HG03521 (cell line): ENCODE data around the gene IGFBP3.

Source experiments
- ATAC-seq: cut with Tn5 transposase; IDR thresholded peaks from one replicate; pipeline ENCODE4 v1.9.1; 2021; ENCODE audit warnings: mild to moderate bottlenecking, moderate library complexity; ENCODE audit not compliant: unreplicated experiment

IGFBP3 gene

DNA sequence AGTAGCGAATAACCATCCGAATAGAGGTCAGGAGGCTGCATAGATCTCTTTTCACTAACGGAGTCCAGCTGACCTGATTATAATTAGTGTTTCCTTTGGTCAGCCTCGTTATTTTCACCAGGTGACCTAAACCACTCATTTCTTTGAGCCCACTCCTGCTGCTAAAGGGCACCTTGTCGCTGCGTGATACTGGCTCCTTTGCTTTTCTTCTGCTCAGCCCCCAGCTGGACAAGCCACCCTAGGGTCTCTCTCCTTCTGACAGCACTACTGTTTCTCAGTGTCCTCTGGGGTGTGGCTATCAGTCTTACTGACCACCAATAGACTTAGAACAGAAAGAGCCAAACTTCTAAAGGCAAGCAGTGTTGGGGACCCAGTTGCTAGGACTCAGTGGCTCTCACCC lies 2.7 kb upstream of the IGFBP3 start:
- no peak for ATAC-seq

GRCh38 chr7:45923290-45923689 lies 2.2 kb upstream of the IGFBP3 start:
- ATAC-seq: no peak

DNA sequence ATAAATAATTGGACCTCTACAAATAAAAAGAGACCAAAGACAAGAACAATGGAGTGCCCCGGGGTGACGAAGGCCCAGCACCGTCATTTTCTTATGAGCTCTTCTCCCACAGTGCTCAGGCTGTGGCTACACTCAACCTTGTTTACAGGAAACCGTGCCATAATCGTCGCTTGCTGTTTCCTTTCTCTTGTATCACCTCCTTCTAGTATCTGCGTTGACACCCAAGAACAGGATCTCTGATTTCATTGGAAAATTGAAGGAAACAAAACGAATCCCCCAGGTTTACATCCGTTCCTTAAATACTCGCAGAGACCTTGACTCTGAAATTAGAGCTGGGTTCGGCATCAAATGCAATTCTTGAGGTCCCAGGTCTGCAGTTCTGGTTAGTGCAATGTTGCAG lies 1.7 kb upstream of the IGFBP3 start:
- no peak for ATAC-seq

DNA sequence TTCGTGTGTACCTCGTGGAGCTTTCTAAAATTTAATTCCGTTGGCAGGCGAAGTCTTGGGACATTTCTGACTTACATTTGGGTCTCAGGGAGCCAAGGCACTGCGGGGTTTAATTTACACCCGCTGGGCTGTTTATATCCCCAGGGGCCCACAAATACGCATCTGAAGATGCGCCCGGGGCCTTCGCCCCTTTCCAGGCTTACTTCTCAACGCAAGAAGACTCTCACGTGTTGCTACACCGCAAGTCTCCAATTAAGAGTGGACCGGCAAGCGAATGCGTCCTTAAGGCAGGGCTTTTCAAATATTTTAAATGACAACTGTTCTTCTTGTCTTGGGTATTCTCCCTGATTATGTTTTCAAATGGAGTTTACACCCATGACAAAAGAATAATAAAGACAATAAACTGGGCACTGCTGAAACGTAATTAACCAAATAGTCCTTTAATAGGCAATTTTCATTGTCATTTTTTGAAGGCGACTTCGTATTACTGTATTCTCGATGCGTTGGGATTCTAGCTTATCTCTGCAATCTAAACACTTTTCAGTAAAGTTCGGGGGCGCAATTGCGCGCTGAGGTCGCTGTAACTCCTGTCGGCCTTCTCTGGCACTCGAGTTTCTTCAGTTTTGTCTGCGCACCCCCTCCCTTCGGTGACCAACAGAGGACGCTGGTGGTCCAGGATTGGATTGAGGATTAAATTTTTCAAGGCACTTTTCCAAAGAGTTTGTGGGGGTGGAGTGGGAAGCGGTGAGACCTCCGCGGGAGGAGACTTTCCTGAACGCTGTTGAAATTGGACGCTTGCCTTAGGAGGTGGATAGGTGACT lies 837 bp upstream of the IGFBP3 start:
- ATAC-seq: no peak

- no peak for ATAC-seq
Observed at GRCh38 chr7:45921381-45921698, 268 bp upstream of the IGFBP3 start.

DNA sequence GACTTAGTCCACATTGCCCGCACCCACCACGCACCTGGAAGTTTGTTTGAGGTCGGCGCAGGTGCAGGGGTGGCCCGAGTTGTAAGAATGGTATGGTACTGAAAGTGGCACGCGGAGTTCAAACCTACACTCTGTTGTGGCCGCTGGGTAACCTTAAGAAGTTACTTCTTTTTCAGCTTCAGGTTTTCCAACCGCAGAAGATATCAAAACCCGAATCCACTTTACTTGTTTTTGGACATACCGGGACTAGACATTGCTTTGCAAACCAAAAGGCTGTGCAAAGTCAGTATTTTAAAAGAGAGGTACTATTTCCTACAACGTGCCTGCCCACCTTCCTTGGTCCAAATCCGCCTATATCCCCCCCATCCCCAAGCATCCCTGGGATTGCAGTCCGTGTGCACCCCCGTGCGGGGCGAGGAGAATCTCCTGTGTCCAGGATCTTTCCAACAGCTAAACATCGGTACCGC lies 1.0 kb downstream of the IGFBP3 start:
- no peak for ATAC-seq

- ATAC-seq: no peak
Observed at GRCh38 chr7:45919231-45919784, 1.8 kb downstream of the IGFBP3 start.

DNA sequence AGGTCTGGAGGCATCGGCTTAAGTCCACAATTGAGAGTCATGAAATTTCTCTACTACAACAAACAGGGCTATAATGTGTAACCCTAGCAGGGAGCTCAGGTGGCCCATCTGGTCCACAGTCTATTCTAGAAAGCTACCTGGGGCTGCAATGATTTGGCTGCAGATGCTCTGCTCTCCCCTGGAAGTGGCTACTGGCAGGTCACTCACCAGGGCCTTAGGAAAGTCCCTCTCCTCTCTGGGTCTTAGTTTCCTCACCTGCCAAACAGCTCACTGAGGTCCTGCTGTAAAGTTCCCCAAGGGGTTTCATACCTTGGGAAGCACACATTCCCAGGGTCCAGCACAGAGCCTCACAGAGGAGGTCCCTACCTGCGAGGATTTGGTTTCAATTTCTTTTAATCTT lies 2.5 kb downstream of the IGFBP3 start:
- ATAC-seq: no peak

DNA sequence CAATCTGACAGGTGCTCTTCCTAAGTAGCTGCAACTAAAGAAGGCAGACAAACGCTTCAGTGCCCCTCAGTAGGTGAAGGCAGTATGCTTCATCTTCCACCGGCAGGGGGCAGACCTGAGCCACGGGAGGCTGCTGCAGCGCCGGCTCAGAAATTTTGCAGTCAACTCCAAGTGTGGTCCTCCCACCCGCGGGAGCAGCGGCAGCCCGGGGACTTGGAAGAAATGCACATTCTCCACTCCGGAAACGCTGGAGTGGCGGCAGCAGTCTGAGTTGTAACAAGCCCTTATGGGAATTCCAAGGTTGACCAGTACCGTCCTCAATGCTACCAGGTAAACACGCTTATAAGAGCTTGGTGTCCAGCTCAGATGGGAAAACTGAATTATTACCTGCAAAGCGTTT lies 3.4 kb downstream of the IGFBP3 start:
- ATAC-seq: no peak

- no peak for ATAC-seq
Observed at GRCh38 chr7:45917064-45917463, 4.0 kb downstream of the IGFBP3 start.

DNA sequence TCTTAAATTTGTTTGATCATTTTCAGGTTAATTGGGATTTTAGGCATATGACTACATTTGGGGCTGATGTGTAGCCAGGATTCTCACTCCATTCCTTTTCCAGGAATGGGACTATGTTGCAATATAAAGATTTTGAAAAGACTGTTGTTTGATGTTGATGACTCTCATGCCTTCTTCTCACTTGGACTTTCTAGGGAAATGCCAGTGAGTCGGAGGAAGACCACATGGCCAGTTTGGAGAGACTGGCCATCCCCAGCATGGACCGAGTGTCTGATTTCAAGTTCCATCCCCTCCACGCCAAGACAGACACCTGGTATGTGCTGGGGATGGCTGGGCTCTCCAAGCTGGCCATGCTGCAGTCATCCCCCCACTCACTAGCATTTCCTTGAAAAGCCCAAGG lies 5.5 kb downstream of the IGFBP3 start:
- ATAC-seq: no peak

GRCh38 chr7:45914911-45915310 lies 6.2 kb downstream of the IGFBP3 start:
- ATAC-seq: no peak

DNA sequence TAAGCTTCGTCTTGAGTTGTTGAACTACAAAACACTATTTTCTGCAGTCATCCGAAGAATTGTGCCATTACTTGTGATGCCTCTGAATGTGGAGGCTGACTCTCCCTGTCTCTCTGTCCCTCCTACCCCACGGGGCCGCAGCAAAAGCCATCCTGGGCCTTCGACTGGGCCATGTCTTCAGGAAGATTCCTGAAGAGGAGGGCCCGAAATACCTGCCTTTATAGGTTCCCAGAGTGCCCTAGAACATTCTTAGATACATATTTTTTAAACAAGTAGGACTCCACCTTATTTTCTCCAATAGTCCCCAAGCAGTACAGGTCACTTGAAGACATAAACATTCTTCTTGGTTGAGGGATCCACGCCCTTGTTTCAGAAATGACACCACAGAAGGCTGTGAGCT lies 8.1 kb downstream of the IGFBP3 start:
- ATAC-seq: no peak

DNA sequence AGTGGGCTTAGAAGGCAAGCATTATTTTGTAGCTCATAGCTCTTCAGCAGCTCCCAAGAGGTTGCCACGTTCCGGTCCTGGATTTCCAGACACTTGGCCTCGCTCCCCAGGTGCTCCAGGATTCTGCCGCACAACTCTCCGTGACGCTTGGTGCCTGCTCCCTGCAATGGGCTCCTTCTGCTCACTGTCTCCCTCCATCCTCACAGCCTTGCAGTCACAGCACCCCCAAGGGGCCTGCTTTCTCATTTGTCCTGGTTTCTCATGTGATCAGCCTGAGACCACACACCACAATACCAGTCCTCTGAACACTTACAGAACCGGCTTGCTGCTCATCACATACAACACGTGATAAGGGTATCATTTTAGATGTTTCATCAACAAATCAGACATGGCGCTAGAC lies 9.8 kb downstream of the IGFBP3 start:
- ATAC-seq: no peak

GRCh38 chr7:45910855-45911254 lies 10.2 kb downstream of the IGFBP3 start:
- ATAC-seq: no peak

DNA sequence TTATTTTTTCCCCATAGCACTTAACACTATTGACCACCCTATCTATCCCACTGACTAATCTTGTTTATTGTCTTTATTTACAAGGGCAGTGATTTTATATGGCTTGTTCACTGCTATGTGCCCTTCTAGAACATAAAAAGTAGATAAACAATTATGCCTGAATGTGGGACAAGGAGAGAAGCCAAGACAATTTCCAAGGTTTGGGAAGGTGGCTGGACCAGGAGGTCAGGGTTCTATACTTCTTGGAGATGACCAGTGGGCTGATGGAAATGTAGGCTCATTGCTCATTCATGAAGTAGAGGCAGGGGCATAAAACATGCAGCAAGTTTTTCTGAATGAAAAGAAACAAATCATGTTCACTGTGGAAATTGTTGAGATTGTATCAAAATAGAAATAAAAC lies 11.5 kb downstream of the IGFBP3 start:
- ATAC-seq: no peak

DNA sequence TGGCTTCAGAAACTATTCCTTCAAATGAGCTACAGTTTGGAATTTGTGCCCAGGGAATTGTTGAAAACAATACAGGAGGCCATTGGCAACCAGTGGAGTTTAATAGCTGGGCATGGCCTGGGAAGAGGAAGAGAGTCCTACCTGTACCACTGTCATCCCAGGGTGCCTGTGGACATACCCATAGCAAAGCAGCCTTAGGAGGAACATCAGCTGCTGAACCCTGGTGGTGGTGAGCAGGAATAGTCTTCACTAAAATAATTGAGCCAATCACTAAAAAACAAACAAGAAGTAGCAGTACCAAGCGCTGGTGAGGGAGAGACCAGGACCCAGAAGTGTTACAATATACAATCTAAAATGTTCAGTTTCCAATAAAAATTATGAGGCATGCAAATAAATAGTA lies 18.3 kb downstream of the IGFBP3 start:
- no peak for ATAC-seq

GRCh38 chr7:45901566-45901965 lies 19.5 kb downstream of the IGFBP3 start:
- no peak for ATAC-seq

- no peak for ATAC-seq
Observed at GRCh38 chr7:45898222-45898621, 22.9 kb downstream of the IGFBP3 start.

DNA sequence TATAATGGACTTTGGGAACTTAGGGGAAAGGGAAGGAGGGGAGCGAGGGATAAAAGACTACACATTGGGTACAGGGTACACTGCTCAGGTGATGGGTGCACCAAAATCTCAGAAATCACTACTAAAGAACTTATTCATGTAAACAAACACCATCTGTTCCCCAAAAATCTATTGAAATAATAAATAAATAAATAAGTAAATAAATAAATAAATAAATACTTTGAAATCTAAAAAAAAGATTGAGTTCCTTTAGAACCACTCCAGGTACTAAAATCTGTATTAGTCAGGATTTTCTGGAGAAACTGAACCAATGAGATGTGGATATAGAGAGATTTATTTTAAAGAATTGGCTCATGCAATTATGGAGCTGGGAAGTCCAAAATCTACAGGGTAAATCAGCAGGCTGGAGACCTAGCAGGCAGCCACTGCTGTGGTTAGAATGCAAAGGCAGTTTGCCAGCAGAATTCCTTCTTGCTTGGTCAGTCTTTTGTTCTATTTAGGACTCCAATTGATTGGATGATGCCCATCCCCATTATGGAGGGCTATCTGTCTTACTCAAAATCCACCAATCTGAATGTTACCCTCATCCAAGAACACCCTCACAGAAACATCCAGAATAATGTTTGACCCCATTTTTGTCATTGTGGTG lies 23.9 kb downstream of the IGFBP3 start:
- ATAC-seq: no peak

- ATAC-seq: no peak
Observed at GRCh38 chr7:45894665-45895062, 26.4 kb downstream of the IGFBP3 start.

DNA sequence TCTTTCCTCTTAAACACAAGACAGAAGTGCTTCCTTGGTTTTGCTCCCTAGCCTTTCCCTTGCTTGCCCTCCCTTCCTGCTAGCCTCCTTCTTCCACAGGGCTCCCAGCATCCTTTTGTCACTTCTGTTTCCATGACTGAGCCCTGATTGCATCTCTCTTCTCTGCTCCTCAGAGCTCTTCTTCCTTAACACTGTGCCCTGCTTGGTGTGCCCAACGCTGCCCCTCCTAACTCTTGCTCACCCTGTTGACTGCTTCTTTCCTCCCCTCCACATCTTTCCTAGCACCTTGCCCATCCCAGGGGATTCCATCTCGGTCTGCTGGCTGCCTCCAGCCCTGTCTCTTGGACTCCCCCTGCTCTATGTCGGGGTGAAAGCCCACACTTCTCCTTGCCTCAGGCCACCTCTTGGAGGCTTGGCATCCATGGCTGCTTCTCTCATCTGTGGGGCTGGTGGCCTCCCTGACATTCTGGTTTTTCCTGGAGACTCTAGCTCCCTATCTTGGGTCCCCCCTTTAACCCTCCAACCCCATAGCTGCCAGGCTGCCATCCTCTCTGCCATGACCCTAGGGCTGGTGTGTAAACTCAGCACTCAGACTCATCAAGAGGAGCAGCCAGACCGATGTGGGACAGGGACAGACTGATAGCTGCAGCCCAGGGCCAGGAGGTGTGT lies 26.9 kb downstream of the IGFBP3 start:
- ATAC-seq: no peak
